Loucy (cell line): ENCODE measurements around the gene HIGD2B.

ENCODE experiments used
- H2AFZ ChIP-seq: fragments of 200-600 bp; sonication (generic); 2 replicates; pipeline ENCODE4 v1.6.0; 2016; ENCODE audit warnings: antibody characterized with exemption, mild to moderate bottlenecking, low read length, moderate library complexity
- H3F3A ChIP-seq: fragments of 200-600 bp; 2 replicates; pipeline ENCODE4 v1.6.0; 2016; ENCODE audit warnings: antibody characterized with exemption, low read depth, mild to moderate bottlenecking
- H3K27me3 ChIP-seq: fragments of 200-600 bp; sonication (generic); 2 replicates; pipeline ENCODE4 v1.6.1; 2014; ENCODE audit warnings: low read length, mild to moderate bottlenecking; ENCODE audit not compliant: insufficient read depth, poor library complexity, severe bottlenecking
- H3K36me3 ChIP-seq: fragments of 200-600 bp; sonication (generic); 2 replicates; pipeline ENCODE4 v1.6.1; 2016; ENCODE audit warnings: low read length; ENCODE audit not compliant: insufficient read depth
- H3K4me1 ChIP-seq: fragments of 200-600 bp; sonication (generic); 2 replicates; pipeline ENCODE4 v1.5.1; 2014; ENCODE audit warnings: low read length, mild to moderate bottlenecking; ENCODE audit not compliant: insufficient read depth, poor library complexity, severe bottlenecking
- H3K4me2 ChIP-seq: fragments of 200-600 bp; sonication (generic); 2 replicates; pipeline ENCODE4 v1.6.0; 2014; ENCODE audit warnings: antibody characterized with exemption, low read length, low read depth, mild to moderate bottlenecking; ENCODE audit not compliant: poor library complexity, severe bottlenecking
- H3K4me3 ChIP-seq: fragments of 200-600 bp; sonication (generic); 2 replicates; pipeline ENCODE4 v1.5.1; 2014; ENCODE audit warnings: low read length, mild to moderate bottlenecking, mixed read lengths; ENCODE audit not compliant: poor library complexity, severe bottlenecking
- H3K79me2 ChIP-seq: fragments of 200-600 bp; sonication (generic); 2 replicates; pipeline ENCODE4 v1.6.1; 2014; ENCODE audit warnings: low read length; ENCODE audit not compliant: insufficient read depth
- H3K9ac ChIP-seq: fragments of 200-600 bp; sonication (generic); 2 replicates; pipeline ENCODE4 v1.6.0; 2014; ENCODE audit warnings: mild to moderate bottlenecking, low read depth, low read length, moderate library complexity; ENCODE audit not compliant: poor library complexity, severe bottlenecking
- H3K9me2 ChIP-seq: fragments of 200-600 bp; sonication (generic); replicated peaks from 2 replicates; pipeline ENCODE4 v1.6.1; 2016; ENCODE audit warnings: low read depth, low read length, mixed read lengths
- H3K9me3 ChIP-seq: fragments of 200-600 bp; sonication (generic); 2 replicates; pipeline ENCODE4 v1.6.1; 2014; ENCODE audit warnings: mild to moderate bottlenecking, antibody characterized with exemption, low read length, low read depth; ENCODE audit not compliant: insufficient read depth
- H4K20me1 ChIP-seq: fragments of 200-600 bp; sonication (generic); 2 replicates; pipeline ENCODE4 v1.6.0; 2014; ENCODE audit warnings: antibody characterized with exemption, low read length, mild to moderate bottlenecking; ENCODE audit not compliant: insufficient read depth, poor library complexity, severe bottlenecking
- EZH2phosphoT487 ChIP-seq: fragments of 200-600 bp; IDR thresholded peaks from 2 replicates; pipeline ENCODE4 v1.6.1; 2018; ENCODE audit warnings: antibody characterized with exemption, mild to moderate bottlenecking, moderate library complexity, borderline replicate concordance
- TF ChIP-seq, protein P1 (sequence below): fragments of 200-600 bp; sonication (generic); conservative IDR thresholded peaks from 2 replicates; pipeline ENCODE4 v1.5.1; 2014; ENCODE audit warnings: mild to moderate bottlenecking, antibody characterized with exemption, low read length

The HIGD2B gene, protein sequence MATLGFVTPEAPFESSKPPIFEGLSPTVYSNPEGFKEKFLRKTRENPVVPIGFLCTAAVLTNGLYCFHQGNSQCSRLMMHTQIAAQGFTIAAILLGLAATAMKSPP

DNA sequence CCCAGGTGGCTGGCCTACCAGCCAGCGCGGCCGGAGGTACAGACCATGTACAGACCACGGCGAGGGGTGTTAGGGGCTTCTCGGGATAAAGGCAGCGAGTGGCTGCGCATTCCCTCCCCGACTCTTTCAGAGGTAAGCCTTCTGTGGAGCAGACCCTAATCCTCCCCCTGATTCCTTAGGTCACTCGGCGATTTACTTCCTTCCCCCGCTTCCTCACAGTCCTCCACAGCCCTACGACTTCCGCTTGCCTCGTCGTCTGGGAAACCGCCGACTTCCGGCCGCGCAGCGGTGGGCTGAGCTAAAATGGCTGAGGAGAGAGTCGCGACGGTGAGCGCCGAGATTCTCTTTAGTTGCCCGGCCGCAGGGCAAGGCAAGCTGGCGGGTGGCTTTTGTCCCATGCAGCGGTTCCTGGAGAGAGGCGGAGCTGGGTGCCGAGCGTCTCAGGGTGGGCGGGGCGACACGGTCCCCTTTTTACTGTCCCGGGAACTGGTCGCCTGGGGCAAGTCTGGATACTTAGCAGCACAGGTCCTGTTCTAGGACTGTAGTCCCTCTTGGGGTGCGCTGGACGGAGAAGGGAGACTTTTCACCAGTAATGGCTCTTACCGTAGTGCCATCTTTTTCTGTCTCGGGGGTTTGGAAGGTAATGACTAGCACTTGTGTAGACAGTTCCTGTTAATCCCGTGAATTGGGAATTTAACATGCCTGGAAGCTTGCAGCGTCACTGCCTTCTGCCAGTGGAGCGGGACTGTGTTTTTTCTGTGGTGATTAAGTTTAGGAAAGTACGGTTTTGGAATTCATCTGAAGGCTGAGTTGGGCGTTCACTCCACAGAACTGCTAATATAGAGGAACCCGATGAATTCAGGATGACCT is at the start of gene HIGD2B, which contains the start of gene BBS4:
Gene HIGD2B, minus strand, starts transcription at position 258 of the 870 bp plus-strand sequence. CDS start 9,808 bp downstream, outside the sequence.
Gene BBS4, plus strand, starts transcription at position 283 of the 870 bp plus-strand sequence. Its CDS starts 21 bp downstream, at position 304.
- peak within 1 kb of the TSS; percentile 77 for H3K9ac ChIP-seq
- no peaks in the 10 kb centered on the region for H3K27me3 ChIP-seq
- H3K9me2 ChIP-seq = no peaks in the 10 kb centered on the region
- no peaks in the 10 kb centered on the region; the same call in 1 of the 2 replicates for H3F3A ChIP-seq
- peak within 1 kb of the TSS; percentile 98 for H2AFZ ChIP-seq
- H3K4me3 ChIP-seq = peak within 1 kb of the TSS; percentile 90
- peaks cover 14% of the 10 kb centered on the region for H3K4me1 ChIP-seq
- H3K36me3 ChIP-seq = no peaks in the 10 kb centered on the region
- H3K79me2 ChIP-seq = no peaks in the 10 kb centered on the region
- no peaks in the 10 kb centered on the region for H4K20me1 ChIP-seq
- no peaks in the 10 kb centered on the region for H3K9me3 ChIP-seq
- TF ChIP-seq, protein P1, sequence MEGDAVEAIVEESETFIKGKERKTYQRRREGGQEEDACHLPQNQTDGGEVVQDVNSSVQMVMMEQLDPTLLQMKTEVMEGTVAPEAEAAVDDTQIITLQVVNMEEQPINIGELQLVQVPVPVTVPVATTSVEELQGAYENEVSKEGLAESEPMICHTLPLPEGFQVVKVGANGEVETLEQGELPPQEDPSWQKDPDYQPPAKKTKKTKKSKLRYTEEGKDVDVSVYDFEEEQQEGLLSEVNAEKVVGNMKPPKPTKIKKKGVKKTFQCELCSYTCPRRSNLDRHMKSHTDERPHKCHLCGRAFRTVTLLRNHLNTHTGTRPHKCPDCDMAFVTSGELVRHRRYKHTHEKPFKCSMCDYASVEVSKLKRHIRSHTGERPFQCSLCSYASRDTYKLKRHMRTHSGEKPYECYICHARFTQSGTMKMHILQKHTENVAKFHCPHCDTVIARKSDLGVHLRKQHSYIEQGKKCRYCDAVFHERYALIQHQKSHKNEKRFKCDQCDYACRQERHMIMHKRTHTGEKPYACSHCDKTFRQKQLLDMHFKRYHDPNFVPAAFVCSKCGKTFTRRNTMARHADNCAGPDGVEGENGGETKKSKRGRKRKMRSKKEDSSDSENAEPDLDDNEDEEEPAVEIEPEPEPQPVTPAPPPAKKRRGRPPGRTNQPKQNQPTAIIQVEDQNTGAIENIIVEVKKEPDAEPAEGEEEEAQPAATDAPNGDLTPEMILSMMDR = no peak
- TF ChIP-seq EZH2phosphoT487 = no peak
- H3K4me2 ChIP-seq = peak within 1 kb of the TSS; percentile 77

DNA sequence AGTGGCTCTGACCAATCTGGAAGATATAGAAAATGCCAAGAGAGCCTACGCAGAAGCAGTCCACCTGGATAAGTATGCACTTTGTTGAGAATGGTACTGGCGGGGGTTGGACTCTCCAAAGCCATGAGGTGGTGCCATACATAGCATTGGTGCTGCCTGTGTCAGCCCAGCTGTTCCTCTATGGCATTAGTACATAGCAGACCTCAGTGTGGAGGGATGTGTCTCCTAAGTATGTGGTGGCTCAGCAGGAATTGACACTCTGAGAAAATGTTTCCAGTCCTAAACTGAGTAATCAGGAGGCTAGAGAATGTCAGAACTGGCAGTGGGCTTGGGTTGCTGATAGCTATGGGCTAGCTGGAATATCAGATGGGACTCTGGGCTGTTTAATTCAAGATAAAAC is 49.1 kb upstream of the HIGD2B start:
- Histone ChIP-seq H3K4me3 (no peak overlapping the region), H3K9ac (no peak overlapping the region), H3K36me3 (peaks cover 10% of the 10 kb centered on the region; the same call in 1 of the 2 replicates), H3K27me3 (no peaks in the 10 kb centered on the region), H3K79me2 (no peaks in the 10 kb centered on the region), H3F3A (no peaks in the 10 kb centered on the region), H3K4me2 (no peak overlapping the region), H4K20me1 (no peaks in the 10 kb centered on the region), H2AFZ (no peak overlapping the region), H3K4me1 (peaks cover 9% of the 10 kb centered on the region), H3K9me3 (no peaks in the 10 kb centered on the region), H3K9me2 (no peaks in the 10 kb centered on the region)
- TF ChIP-seq, protein P1 = no peak
- TF ChIP-seq EZH2phosphoT487 = no peak

DNA sequence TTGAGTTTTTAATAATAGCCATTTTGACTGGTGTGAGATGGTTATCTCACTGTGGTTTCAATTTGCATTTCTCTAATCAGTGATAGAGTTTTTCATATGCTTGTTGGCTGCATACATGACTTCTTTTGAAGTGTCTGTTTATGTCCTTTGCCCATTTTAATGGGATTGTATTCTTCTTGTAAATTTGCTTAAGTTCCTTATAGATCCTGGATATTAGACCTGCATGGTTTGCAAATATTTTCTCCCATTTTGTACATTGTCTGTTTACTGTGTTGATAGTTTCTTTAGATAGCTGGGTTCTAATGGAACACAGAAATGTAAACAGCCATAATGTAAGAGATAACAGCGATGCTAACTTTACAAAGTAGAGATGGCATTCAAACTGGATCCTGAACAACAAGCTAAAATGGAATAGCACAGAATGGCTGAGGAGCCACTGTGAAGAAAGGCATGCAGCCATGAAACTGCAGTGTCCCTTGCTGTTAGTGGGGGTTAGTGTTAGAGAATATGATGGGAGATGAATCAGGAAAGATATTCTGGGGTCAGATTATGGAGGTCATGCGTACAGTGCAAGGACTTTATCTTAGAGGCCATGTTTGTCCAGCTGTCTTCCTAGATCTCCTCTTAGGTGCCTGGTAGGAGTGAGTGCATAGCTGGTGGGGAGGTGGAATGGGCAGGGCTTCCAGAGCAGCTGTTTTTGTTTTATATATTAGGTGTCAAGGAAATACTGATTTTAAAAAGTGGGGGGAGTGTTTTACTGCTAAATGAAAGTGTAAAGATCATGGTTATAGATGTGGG is 48.2 kb upstream of the HIGD2B start:
- no peak overlapping the region for H3K4me3 ChIP-seq
- H3K36me3 ChIP-seq = peaks cover 10% of the 10 kb centered on the region; the same call in 1 of the 2 replicates
- H3K4me2 ChIP-seq = no peak overlapping the region
- no peak overlapping the region for H3K9ac ChIP-seq
- TF ChIP-seq, protein P1 = no peak
- no peak for TF ChIP-seq EZH2phosphoT487
- H3K27me3 ChIP-seq = no peaks in the 10 kb centered on the region
- no peaks in the 10 kb centered on the region for H3K9me2 ChIP-seq
- H4K20me1 ChIP-seq = no peaks in the 10 kb centered on the region
- H3K9me3 ChIP-seq = no peaks in the 10 kb centered on the region
- H3K79me2 ChIP-seq = no peaks in the 10 kb centered on the region
- H3F3A ChIP-seq = no peaks in the 10 kb centered on the region
- no peak overlapping the region for H2AFZ ChIP-seq
- H3K4me1 ChIP-seq = peaks cover 4% of the 10 kb centered on the region
